ENCODE measurements around the gene ZNF621.
"Not testable (repeated sequence)": the region's sequence is repeated elsewhere in the genome, so short reads cannot be mapped to it uniquely, and the experiment has no call there.

The ZNF621 gene

GRCh38 chr3:40532252-40532651 lies 7.5 kb downstream of the ZNF621 start:
- DNase-seq (ENCODE audit: insufficient read length, low spot score) (no peak), FAIRE-seq (no peak)

- DNase-seq (ENCODE audit: insufficient read length, low spot score) (no peak), FAIRE-seq (no peak)
These were observed 9.5 kb downstream of the ZNF621 start for GRCh38 chr3:40534283-40534682.

- FAIRE-seq = no peak
These were observed 22.1 kb downstream of the ZNF621 start for GRCh38 chr3:40546816-40547215.

GRCh38 chr3:40550167-40550566 lies 25.4 kb downstream of the ZNF621 start:
- no peak for DNase-seq (ENCODE audit: insufficient read length, low spot score)
- FAIRE-seq = no peak

More at GRCh38 chr3:40546816-40547215, 22.1 kb downstream of the ZNF621 start:
- peak; percentile 7 for DNase-seq (ENCODE audit: insufficient read length, low spot score)

GRCh38 chr3:40557575-40558161 lies 32.9 kb downstream of the ZNF621 start:
- DNase-seq (ENCODE audit: insufficient read length, low spot score) (no peak), FAIRE-seq (peak; percentile 42)

GRCh38 chr3:40562482-40562881 lies 37.7 kb downstream of the ZNF621 start:
- not testable (repeated sequence) for DNase-seq (ENCODE audit: insufficient read length, low spot score); FAIRE-seq

- FAIRE-seq; DNase-seq (ENCODE audit: insufficient read length, low spot score): not testable (repeated sequence)
These were observed 40.9 kb downstream of the ZNF621 start for GRCh38 chr3:40565629-40566028.

- DNase-seq (ENCODE audit: insufficient read length, low spot score) = no peak
- FAIRE-seq = no peak
These were observed 41.9 kb downstream of the ZNF621 start for GRCh38 chr3:40566694-40567093.

- FAIRE-seq (no peak), DNase-seq (ENCODE audit: insufficient read length, low spot score) (no peak)
These were observed 47.8 kb downstream of the ZNF621 start for GRCh38 chr3:40572588-40572987.

GRCh38 chr3:40574050-40574449 lies 49.3 kb downstream of the ZNF621 start:
- FAIRE-seq (no peak), DNase-seq (ENCODE audit: insufficient read length, low spot score) (no peak)

- FAIRE-seq (no peak), DNase-seq (ENCODE audit: insufficient read length, low spot score) (no peak)
These were observed 49.9 kb downstream of the ZNF621 start for GRCh38 chr3:40574661-40575060.

- FAIRE-seq = no peak
- no peak for DNase-seq (ENCODE audit: insufficient read length, low spot score)
These were observed 51.6 kb downstream of the ZNF621 start for GRCh38 chr3:40576396-40576795.

GRCh38 chr3:40580494-40581091 lies 55.8 kb downstream of the ZNF621 start:
- FAIRE-seq = no peak

GRCh38 chr3:40581166-40581565 lies 56.4 kb downstream of the ZNF621 start:
- FAIRE-seq = no peak

More at GRCh38 chr3:40580494-40581091, 55.8 kb downstream of the ZNF621 start:
- DNase-seq (ENCODE audit: insufficient read length, low spot score) = peak; percentile 67

GRCh38 chr3:40582401-40583027 lies 57.8 kb downstream of the ZNF621 start:
- FAIRE-seq = no peak

More at GRCh38 chr3:40581166-40581565, 56.4 kb downstream of the ZNF621 start:
- DNase-seq (ENCODE audit: insufficient read length, low spot score) = no peak

GRCh38 chr3:40583691-40584090 lies 58.9 kb downstream of the ZNF621 start:
- FAIRE-seq = no peak
- DNase-seq (ENCODE audit: insufficient read length, low spot score) = no peak

More at GRCh38 chr3:40582401-40583027, 57.8 kb downstream of the ZNF621 start:
- DNase-seq (ENCODE audit: insufficient read length, low spot score) = no peak

- FAIRE-seq = no peak
- peak; percentile 55 for DNase-seq (ENCODE audit: insufficient read length, low spot score)
These were observed 59.9 kb downstream of the ZNF621 start for GRCh38 chr3:40584625-40585189.

- no peak for FAIRE-seq
These were observed 60.7 kb downstream of the ZNF621 start for GRCh38 chr3:40585381-40586016.

GRCh38 chr3:40586901-40587300 lies 62.1 kb downstream of the ZNF621 start:
- no peak for DNase-seq (ENCODE audit: insufficient read length, low spot score)
- no peak for FAIRE-seq

More at GRCh38 chr3:40585381-40586016, 60.7 kb downstream of the ZNF621 start:
- no peak for DNase-seq (ENCODE audit: insufficient read length, low spot score)

GRCh38 chr3:40588406-40588805 lies 63.6 kb downstream of the ZNF621 start:
- DNase-seq (ENCODE audit: insufficient read length, low spot score) (no peak), FAIRE-seq (no peak)
